ENCODE results near the gene VAMP2.

Gene VAMP2

GRCh38 chr17:8141741-8142140 lies 21.0 kb downstream of the VAMP2 start:
- Histone ChIP-seq H3K4me3 (ENCODE audit: low read length) (no peak overlapping the region), H3K36me3 (ENCODE audit: control insufficient read depth, low read length) (peaks cover 47% of the 10 kb centered on the region), H3K4me1 (ENCODE audit: control insufficient read depth, low read length) (peaks cover 20% of the 10 kb centered on the region), H3K9me2 (replicated peaks; ENCODE audit: control insufficient read depth, low read length) (no peaks in the 10 kb centered on the region), H3K79me2 (ENCODE audit: control insufficient read depth, low read length) (no peaks in the 10 kb centered on the region), H3K27ac (ENCODE audit: low read depth, low read length) (no peak overlapping the region), H3K9me3 (ENCODE audit: control insufficient read depth, insufficient read depth, low read length) (no peaks in the 10 kb centered on the region), H3K4me2 (ENCODE audit: low read length) (no peak overlapping the region), H3F3A (ENCODE audit: control insufficient read depth, insufficient read depth) (peaks cover 3% of the 10 kb centered on the region), H4K20me1 (ENCODE audit: control insufficient read depth, insufficient read depth, low read depth, low read length) (no peaks in the 10 kb centered on the region), H3K27me3 (ENCODE audit: control insufficient read depth, low read length) (peaks cover 8% of the 10 kb centered on the region)
- TF ChIP-seq CTCF (IDR thresholded peaks at IDR 0.05; ENCODE audit: low read depth, low read length, poor library complexity, severe bottlenecking) (no peak), EZH2phosphoT487 (IDR thresholded peaks at IDR 0.05; ENCODE audit: borderline replicate concordance, low read length) (no peak)

GRCh38 chr17:8141045-8141444 lies 21.7 kb downstream of the VAMP2 start:
- TF ChIP-seq EZH2phosphoT487 (IDR thresholded peaks at IDR 0.05; ENCODE audit: borderline replicate concordance, low read length) (no peak), CTCF (IDR thresholded peaks at IDR 0.05; ENCODE audit: low read depth, low read length, poor library complexity, severe bottlenecking) (no peak)

GRCh38 chr17:8140065-8141029 lies 22.4 kb downstream of the VAMP2 start:
- H3K79me2 ChIP-seq (ENCODE audit: control insufficient read depth, low read length), result no peaks in the 10 kb centered on the region
- TF ChIP-seq EZH2phosphoT487 (IDR thresholded peaks at IDR 0.05; ENCODE audit: borderline replicate concordance, low read length) (no peak), CTCF (IDR thresholded peaks at IDR 0.05; ENCODE audit: low read depth, low read length, poor library complexity, severe bottlenecking) (no peak)
- H3K4me2 ChIP-seq (ENCODE audit: low read length), result no peak overlapping the region
- H3K4me1 ChIP-seq (ENCODE audit: control insufficient read depth, low read length), result peaks cover 20% of the 10 kb centered on the region
- H3K9me3 ChIP-seq (ENCODE audit: control insufficient read depth, insufficient read depth, low read length), result no peaks in the 10 kb centered on the region
- H3K27me3 ChIP-seq (ENCODE audit: control insufficient read depth, low read length), result peaks cover 8% of the 10 kb centered on the region
- no peak overlapping the region for H3K27ac ChIP-seq (ENCODE audit: low read depth, low read length)
- peaks cover 34% of the 10 kb centered on the region for H3K36me3 ChIP-seq (ENCODE audit: control insufficient read depth, low read length)
- H3K9me2 ChIP-seq (replicated peaks; ENCODE audit: control insufficient read depth, low read length), result no peaks in the 10 kb centered on the region
- H4K20me1 ChIP-seq (ENCODE audit: control insufficient read depth, insufficient read depth, low read depth, low read length), result no peaks in the 10 kb centered on the region
- H3F3A ChIP-seq (ENCODE audit: control insufficient read depth, insufficient read depth), result peaks cover 3% of the 10 kb centered on the region
- H3K4me3 ChIP-seq (ENCODE audit: low read length), result no peak overlapping the region

More at GRCh38 chr17:8141045-8141444, 21.7 kb downstream of the VAMP2 start:
- Histone ChIP-seq H3F3A (ENCODE audit: control insufficient read depth, insufficient read depth) (peaks cover 3% of the 10 kb centered on the region), H3K79me2 (ENCODE audit: control insufficient read depth, low read length) (no peaks in the 10 kb centered on the region), H3K4me2 (ENCODE audit: low read length) (no peak overlapping the region), H3K4me3 (ENCODE audit: low read length) (no peak overlapping the region), H3K9me2 (replicated peaks; ENCODE audit: control insufficient read depth, low read length) (no peaks in the 10 kb centered on the region), H3K4me1 (ENCODE audit: control insufficient read depth, low read length) (peaks cover 20% of the 10 kb centered on the region), H3K9me3 (ENCODE audit: control insufficient read depth, insufficient read depth, low read length) (no peaks in the 10 kb centered on the region), H4K20me1 (ENCODE audit: control insufficient read depth, insufficient read depth, low read depth, low read length) (no peaks in the 10 kb centered on the region), H3K27me3 (ENCODE audit: control insufficient read depth, low read length) (peaks cover 8% of the 10 kb centered on the region), H3K36me3 (ENCODE audit: control insufficient read depth, low read length) (peaks cover 40% of the 10 kb centered on the region), H3K27ac (ENCODE audit: low read depth, low read length) (no peak overlapping the region)
